MCF 10A (cell line): ENCODE measurements around the gene GSKIP. TPM values are rescaled to one million over a fixed set of nuclear protein-coding genes. Genes with fewer than 3 reads are reported as not detected.

Experiments
- BruUV-seq: library from RNA; stranded (reverse); fragments of 400-500 nt; replicated peaks from 2 replicates; lab custom pipeline; 2021; lab: Mats Ljungman, UMichigan
- CTCF ChIA-PET: fragments of 300-600 bp; sonication (Branson Sonifier 250); formaldehyde crosslinking; extraction: SDS; loops from one replicate; lab custom pipeline; 2021; ENCODE audit warnings: antibody characterized with exemption, inconsistent platforms; lab: Yijun Ruan, JAX
- POLR2A ChIA-PET: fragments of 300-600, 350-650 bp; sonication (Branson Sonifier 250); formaldehyde crosslinking; extraction: SDS; loops from one replicate; lab custom pipeline; 2020; ENCODE audit warnings: antibody characterized with exemption, inconsistent platforms; lab: Yijun Ruan, JAX
- DNase-seq: peaks from one replicate; pipeline ENCODE4 v3.0.0-alpha.2; 2018; ENCODE audit not compliant: unreplicated experiment
- H3K27ac Mint-ChIP-seq: one replicate; pipeline ENCODE4 v1.8.0; 2022; ENCODE audit warnings: mild to moderate bottlenecking, low read depth, mixed read lengths; ENCODE audit not compliant: unreplicated experiment
- H3K27me3 Mint-ChIP-seq: one replicate; pipeline ENCODE4 v1.8.0; 2022; ENCODE audit warnings: mixed read lengths; ENCODE audit not compliant: insufficient read depth, unreplicated experiment
- H3K36me3 Mint-ChIP-seq: one replicate; pipeline ENCODE4 v1.8.0; 2022; ENCODE audit warnings: mild to moderate bottlenecking, moderate library complexity, mixed read lengths; ENCODE audit not compliant: insufficient read depth, unreplicated experiment
- H3K4me1 Mint-ChIP-seq: one replicate; pipeline ENCODE4 v1.8.0; 2022; ENCODE audit warnings: mixed read lengths; ENCODE audit not compliant: insufficient read depth, unreplicated experiment
- H3K4me3 Mint-ChIP-seq: one replicate; pipeline ENCODE4 v1.8.0; 2022; ENCODE audit warnings: mild to moderate bottlenecking, moderate library complexity, mixed read lengths; ENCODE audit not compliant: unreplicated experiment
- H3K9me3 Mint-ChIP-seq: one replicate; pipeline ENCODE4 v1.8.0; 2022; ENCODE audit warnings: mixed read lengths; ENCODE audit not compliant: unreplicated experiment
- intact Hi-C: fragments of 100-400 bp; cut with micrococcal nuclease; formaldehyde crosslinking; loops from 2 replicates; pipeline ENCODE4 v1.14.1; 2022
- total RNA-seq: library from RNA; stranded (reverse); gene quantifications from 2 replicates; pipeline ENCODE4 v1.2.3, GENCODE V29; 2022
- TF ChIP-seq, protein P1 (sequence below): fragments of 200-600 bp; IDR thresholded peaks from one replicate; pipeline ENCODE4 v1.8.0; 2022; ENCODE audit warnings: antibody characterized with exemption, mild to moderate bottlenecking; ENCODE audit not compliant: unreplicated experiment

GSKIP gene
- total RNA-seq, 1 experiment from 2014 or later: 19.8 TPM

GRCh38 chr14:96376093-96376492 lies 12.8 kb downstream of the GSKIP start:
- H3K9me3 Mint-ChIP-seq: no peaks in the 10 kb centered on the region
- peak; percentile 21 for DNase-seq
- CTCF ChIA-PET: no interaction called here

DNA sequence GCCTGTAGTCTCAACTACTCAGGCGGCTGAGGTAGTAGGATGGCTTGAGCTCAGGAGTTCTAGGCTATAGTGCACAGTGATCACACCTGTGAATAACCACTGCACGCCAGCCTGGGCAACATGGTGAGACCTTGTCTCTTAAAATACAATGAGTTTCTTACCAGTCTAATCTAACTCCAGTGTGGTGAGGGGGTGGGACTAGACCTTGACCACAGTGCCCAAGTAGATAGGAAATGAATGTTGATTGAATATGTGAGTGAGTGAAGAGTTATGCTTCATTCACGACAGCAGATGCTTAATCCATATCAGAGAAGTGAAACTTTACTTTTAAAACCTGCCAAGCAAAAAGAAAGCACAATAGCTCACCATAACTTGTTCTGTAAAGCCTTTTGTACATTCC lies 17.4 kb downstream of the GSKIP start:
- BruUV-seq: no TSS peak
- Mint-ChIP-seq H3K27me3 (no peaks in the 10 kb centered on the region), H3K9me3 (no peaks in the 10 kb centered on the region), H3K4me3 (no peak overlapping the region), H3K4me1 (peaks cover 8% of the 10 kb centered on the region), H3K36me3 (peaks cover 12% of the 10 kb centered on the region), H3K27ac (no peak overlapping the region)
- CTCF ChIA-PET: no interaction called here
- POLR2A ChIA-PET: interaction anchor here (0.8 to 1.7 kb wide), 4 partner anchors 10 to 21 kb away, joined by 3 to 16 read pairs (median 4); partner anchors contain the start of genes ATG2B and GSKIP
- TF ChIP-seq, protein P1, sequence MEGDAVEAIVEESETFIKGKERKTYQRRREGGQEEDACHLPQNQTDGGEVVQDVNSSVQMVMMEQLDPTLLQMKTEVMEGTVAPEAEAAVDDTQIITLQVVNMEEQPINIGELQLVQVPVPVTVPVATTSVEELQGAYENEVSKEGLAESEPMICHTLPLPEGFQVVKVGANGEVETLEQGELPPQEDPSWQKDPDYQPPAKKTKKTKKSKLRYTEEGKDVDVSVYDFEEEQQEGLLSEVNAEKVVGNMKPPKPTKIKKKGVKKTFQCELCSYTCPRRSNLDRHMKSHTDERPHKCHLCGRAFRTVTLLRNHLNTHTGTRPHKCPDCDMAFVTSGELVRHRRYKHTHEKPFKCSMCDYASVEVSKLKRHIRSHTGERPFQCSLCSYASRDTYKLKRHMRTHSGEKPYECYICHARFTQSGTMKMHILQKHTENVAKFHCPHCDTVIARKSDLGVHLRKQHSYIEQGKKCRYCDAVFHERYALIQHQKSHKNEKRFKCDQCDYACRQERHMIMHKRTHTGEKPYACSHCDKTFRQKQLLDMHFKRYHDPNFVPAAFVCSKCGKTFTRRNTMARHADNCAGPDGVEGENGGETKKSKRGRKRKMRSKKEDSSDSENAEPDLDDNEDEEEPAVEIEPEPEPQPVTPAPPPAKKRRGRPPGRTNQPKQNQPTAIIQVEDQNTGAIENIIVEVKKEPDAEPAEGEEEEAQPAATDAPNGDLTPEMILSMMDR: no peak
- no peak for DNase-seq
- intact Hi-C loops: no loop called here

More at GRCh38 chr14:96376093-96376492, 12.8 kb downstream of the GSKIP start:
- TF ChIP-seq, protein P1: no peak
- no peaks in the 10 kb centered on the region for H3K27me3 Mint-ChIP-seq
- H3K4me1 Mint-ChIP-seq: peaks cover 8% of the 10 kb centered on the region
- no TSS peak for BruUV-seq
- intact Hi-C loops: no loop called here
- H3K36me3 Mint-ChIP-seq: peaks cover 5% of the 10 kb centered on the region
- POLR2A ChIA-PET: interaction anchor here (0.9 to 1.3 kb wide), 2 partner anchors 9 to 13 kb away, joined by 3 read pairs; no protein-coding TSS in a partner anchor
- H3K27ac Mint-ChIP-seq: no peak overlapping the region
- H3K4me3 Mint-ChIP-seq: no peak overlapping the region

- BruUV-seq: no TSS peak
- Mint-ChIP-seq H3K27me3 (no peaks in the 10 kb centered on the region), H3K27ac (no peak overlapping the region), H3K36me3 (peaks cover 19% of the 10 kb centered on the region), H3K4me3 (no peak overlapping the region), H3K4me1 (no peaks in the 10 kb centered on the region), H3K9me3 (no peaks in the 10 kb centered on the region)
- intact Hi-C loops: no loop called here
- no peak for DNase-seq
- CTCF ChIA-PET: no interaction called here
- POLR2A ChIA-PET: interaction anchor here (1.8 kb wide), 1 partner anchor 20 kb away, joined by 9 read pairs; the partner anchor contains the start of genes ATG2B and GSKIP
- TF ChIP-seq, protein P1: no peak
Measured at GRCh38 chr14:96383445-96383844, 20.1 kb downstream of the GSKIP start.

DNA sequence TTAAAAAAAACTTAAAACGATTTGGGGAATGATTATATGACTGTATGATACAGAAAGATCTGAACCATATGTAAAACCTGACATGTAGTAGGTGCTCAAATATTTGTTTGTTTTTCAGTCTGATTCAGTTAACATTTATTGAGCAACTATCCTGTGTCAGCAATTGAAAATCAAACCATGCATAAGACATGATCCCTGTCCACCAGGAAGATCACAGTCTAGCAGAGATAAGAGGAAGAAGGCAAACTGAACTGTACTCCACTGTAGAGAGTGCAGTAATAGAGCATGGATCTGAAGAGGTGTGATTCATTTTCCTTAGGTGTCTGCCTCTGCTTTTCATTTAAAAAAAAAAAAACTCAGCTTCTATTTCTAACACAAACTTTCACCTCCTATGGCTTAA lies 20.7 kb downstream of the GSKIP start:
- no TSS peak for BruUV-seq
- CTCF ChIA-PET: interaction anchor here (1.0 kb wide), 1 partner anchor 14 kb away, joined by 3 read pairs; no protein-coding TSS in a partner anchor

More for the DNA sequence above, 20.7 kb downstream of the GSKIP start:
- TF ChIP-seq, protein P1: no peak
- Mint-ChIP-seq H3K4me1 (no peaks in the 10 kb centered on the region), H3K9me3 (no peaks in the 10 kb centered on the region), H3K4me3 (no peak overlapping the region), H3K36me3 (peaks cover 19% of the 10 kb centered on the region), H3K27ac (no peak overlapping the region), H3K27me3 (no peaks in the 10 kb centered on the region)
- intact Hi-C loops: no loop called here
- POLR2A ChIA-PET: no interaction called here
- DNase-seq: no peak
